Measurements from ENCODE around the gene ACOXL. TPM values are rescaled to one million over a fixed set of nuclear protein-coding genes. Genes with fewer than 3 reads are reported as not detected.

ACOXL gene
- total RNA-seq, 4 donors from 2014 or later = 1.2 to 10.6 (median 2.1) TPM

DNA sequence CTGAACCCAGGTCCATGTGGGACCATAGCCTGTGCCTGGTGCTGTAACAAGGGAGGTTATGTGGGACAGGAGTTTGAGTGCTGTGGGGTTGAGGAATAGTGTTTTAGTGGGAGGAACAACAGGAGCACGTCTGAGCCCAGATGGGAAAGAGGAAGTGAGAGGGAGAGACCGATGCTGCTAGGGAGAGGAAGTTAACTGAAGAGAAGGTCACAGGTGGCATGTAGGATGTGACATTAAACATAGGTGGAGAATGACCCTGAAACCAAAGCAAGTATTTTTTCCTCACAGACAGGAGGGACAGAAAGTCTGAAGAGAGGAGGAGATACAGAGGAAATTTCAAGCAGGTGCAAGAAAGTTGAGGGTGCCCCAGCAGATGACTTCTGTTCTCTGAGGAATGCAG, 87.8 kb downstream of the ACOXL start:
- intact Hi-C loops (cut with DNase I) = loop anchor here (10.0 kb wide), 1 partner anchor 275 kb away; no protein-coding TSS in a partner anchor
- Histone ChIP-seq H3K4me3 (replicated peaks in 1 of 3) (no peak overlapping the region), H3K27ac (no peak overlapping the region), H3K36me3 (no peaks in the 10 kb centered on the region), H3K9me3 (no peaks in the 10 kb centered on the region), H3K4me1 (no peaks in the 10 kb centered on the region), H3K27me3 (no peaks in the 10 kb centered on the region)
- no peak for DNase-seq
- TF ChIP-seq CTCF (IDR thresholded peaks at IDR 0.05) (no peak), POLR2A (IDR thresholded peaks at IDR 0.05) (no peak)
- WGBS, 2 donors = 70 to 71% methylated on average over 2 of the region's 2 CpGs

DNA sequence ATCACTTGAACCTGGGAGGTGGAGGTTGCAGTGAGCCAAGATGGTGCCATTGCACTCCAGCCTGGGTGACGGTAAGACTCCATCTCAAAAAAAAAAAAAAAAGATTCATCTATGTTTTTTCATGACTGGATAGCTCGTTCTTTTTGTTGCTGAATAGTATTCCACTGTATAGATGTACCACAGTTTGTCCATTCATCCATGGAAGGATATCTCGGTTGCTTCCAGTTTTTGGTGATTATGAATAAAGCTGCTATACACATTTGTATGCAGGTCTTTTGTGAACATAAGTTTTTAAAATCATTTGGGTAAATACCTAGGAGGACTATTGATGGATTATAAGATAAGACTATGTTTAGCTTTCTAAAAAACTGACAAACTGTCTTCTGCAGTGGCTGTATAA, 90.8 kb downstream of the ACOXL start:
- Histone ChIP-seq H3K9me3 (no peaks in the 10 kb centered on the region), H3K4me3 (replicated peaks in 1 of 3) (no peak overlapping the region), H3K27ac (no peak overlapping the region), H3K4me1 (no peaks in the 10 kb centered on the region), H3K27me3 (no peaks in the 10 kb centered on the region), H3K36me3 (no peaks in the 10 kb centered on the region)
- TF ChIP-seq CTCF (IDR thresholded peaks at IDR 0.05) = no peak
- no peak for TF ChIP-seq POLR2A (IDR thresholded peaks at IDR 0.05)
- intact Hi-C loops (cut with DNase I) = loop anchor here (10.0 kb wide), 1 partner anchor 272 kb away; no protein-coding TSS in a partner anchor
- 94% methylated on average over 3 of the region's 3 CpGs for WGBS, 2 donors
- no peak for DNase-seq

- intact Hi-C loops (cut with DNase I) = loop anchor here (10.0 kb wide), 1 partner anchor 267 kb away; no protein-coding TSS in a partner anchor
- H3K4me1 ChIP-seq = no peaks in the 10 kb centered on the region
- DNase-seq = no peak
- H3K4me3 ChIP-seq (replicated peaks in 1 of 3) = no peak overlapping the region
- H3K36me3 ChIP-seq = no peaks in the 10 kb centered on the region
- no peaks in the 10 kb centered on the region for H3K9me3 ChIP-seq
- no peak for TF ChIP-seq CTCF (IDR thresholded peaks at IDR 0.05)
- TF ChIP-seq POLR2A (IDR thresholded peaks at IDR 0.05) = no peak
- no peak overlapping the region for H3K27ac ChIP-seq
- H3K27me3 ChIP-seq = no peaks in the 10 kb centered on the region
These were observed 95.1 kb downstream of the ACOXL start for GRCh38 chr2:110827511-110827910.

- no peak for TF ChIP-seq CTCF (IDR thresholded peaks at IDR 0.05)
- no peak for TF ChIP-seq POLR2A (IDR thresholded peaks at IDR 0.05)
- Histone ChIP-seq H3K4me1 (no peaks in the 10 kb centered on the region), H3K27ac (no peak overlapping the region), H3K9me3 (no peaks in the 10 kb centered on the region), H3K27me3 (no peaks in the 10 kb centered on the region), H3K36me3 (no peaks in the 10 kb centered on the region), H3K4me3 (replicated peaks in 1 of 3) (no peak overlapping the region)
- 57 to 71% methylated on average over 6 of the region's 6 CpGs for WGBS, 2 donors
- no peak for DNase-seq
- intact Hi-C loops (cut with DNase I) = loop anchor here (10.0 kb wide), 1 partner anchor 266 kb away; no protein-coding TSS in a partner anchor
These were observed 96.0 kb downstream of the ACOXL start for GRCh38 chr2:110828330-110828729.

DNA sequence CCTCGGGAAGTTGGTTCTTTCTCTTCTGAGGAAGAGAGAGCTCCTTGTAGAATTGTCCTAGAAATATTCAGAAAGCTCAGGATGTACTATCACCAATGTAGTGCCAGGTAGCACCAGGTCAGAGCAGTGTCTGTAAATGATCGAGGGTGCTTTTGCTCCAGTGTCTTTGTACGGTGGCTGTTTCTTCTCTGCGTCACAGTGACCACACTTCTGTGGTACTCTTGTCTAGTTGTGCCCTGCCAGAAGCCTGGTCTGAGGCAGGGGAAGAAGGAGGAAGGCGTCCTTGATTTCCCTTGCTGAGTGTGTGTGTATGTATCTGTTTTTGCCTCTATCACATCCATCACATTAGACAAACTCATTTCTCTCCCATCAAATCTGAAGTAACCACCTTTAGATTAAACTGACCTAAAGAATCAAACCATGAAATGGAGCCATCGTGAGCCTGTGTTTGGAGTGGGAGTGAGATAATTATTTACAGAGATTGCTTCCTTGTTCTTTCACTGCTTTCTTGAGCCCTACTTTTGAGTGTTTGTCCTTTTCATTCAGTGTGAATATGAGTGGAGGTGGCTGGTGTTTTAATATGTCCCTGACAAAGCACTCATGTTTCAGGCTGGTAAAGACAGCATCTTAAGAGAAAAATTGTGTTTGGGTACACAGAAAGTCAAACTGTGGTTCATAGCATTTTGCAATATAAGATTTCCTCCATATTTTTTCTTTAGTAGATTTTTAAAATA, 97.2 kb downstream of the ACOXL start:
- Histone ChIP-seq H3K9me3 (no peaks in the 10 kb centered on the region), H3K4me3 (replicated peaks in 1 of 3) (no peak overlapping the region), H3K27ac (no peak overlapping the region), H3K4me1 (no peaks in the 10 kb centered on the region), H3K36me3 (no peaks in the 10 kb centered on the region), H3K27me3 (no peaks in the 10 kb centered on the region)
- 91 to 93% methylated on average over 6 of the region's 6 CpGs for WGBS, 2 donors
- intact Hi-C loops (cut with DNase I) = loop anchor here (10.0 kb wide), 1 partner anchor 265 kb away; no protein-coding TSS in a partner anchor
- no peak for DNase-seq
- no peak for TF ChIP-seq POLR2A (IDR thresholded peaks at IDR 0.05)
- no peak for TF ChIP-seq CTCF (IDR thresholded peaks at IDR 0.05)
